ENCODE results near the gene AGTPBP1.

The AGTPBP1 gene

DNA sequence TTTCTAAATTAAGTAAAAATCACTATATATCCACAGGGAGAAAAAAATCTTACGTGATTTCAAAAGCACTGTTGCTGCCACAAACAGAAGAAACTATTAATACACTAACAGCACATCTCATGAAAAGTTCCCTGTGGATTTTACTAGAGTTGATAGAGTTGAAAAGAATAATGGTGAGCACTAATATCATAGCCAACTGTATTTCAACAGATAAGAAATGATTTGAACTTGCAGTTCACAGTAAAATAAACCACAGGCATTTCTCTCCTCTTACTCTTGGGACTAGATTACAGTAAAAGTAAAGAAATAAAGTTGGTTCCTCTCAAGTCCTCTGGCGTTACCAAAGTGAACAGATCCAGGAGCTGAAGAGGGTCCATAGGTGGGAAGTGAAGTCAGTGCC lies 27.9 kb downstream of the AGTPBP1 start:
- Mint-ChIP-seq H3K9me3 (peaks cover 7% of the 10 kb centered on the region), H3K36me3 (ENCODE audit: low read depth) (peaks cover 20% of the 10 kb centered on the region), H3K27me3 (ENCODE audit: low read depth) (no peaks in the 10 kb centered on the region), H3K4me1 (no peaks in the 10 kb centered on the region), H3K27ac (no peak overlapping the region), H3K4me3 (no peak overlapping the region)
- TF ChIP-seq, protein P1, sequence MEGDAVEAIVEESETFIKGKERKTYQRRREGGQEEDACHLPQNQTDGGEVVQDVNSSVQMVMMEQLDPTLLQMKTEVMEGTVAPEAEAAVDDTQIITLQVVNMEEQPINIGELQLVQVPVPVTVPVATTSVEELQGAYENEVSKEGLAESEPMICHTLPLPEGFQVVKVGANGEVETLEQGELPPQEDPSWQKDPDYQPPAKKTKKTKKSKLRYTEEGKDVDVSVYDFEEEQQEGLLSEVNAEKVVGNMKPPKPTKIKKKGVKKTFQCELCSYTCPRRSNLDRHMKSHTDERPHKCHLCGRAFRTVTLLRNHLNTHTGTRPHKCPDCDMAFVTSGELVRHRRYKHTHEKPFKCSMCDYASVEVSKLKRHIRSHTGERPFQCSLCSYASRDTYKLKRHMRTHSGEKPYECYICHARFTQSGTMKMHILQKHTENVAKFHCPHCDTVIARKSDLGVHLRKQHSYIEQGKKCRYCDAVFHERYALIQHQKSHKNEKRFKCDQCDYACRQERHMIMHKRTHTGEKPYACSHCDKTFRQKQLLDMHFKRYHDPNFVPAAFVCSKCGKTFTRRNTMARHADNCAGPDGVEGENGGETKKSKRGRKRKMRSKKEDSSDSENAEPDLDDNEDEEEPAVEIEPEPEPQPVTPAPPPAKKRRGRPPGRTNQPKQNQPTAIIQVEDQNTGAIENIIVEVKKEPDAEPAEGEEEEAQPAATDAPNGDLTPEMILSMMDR (IDR thresholded peaks at IDR 0.05; ENCODE audit: unreplicated experiment in 3 of 3): no peak

DNA sequence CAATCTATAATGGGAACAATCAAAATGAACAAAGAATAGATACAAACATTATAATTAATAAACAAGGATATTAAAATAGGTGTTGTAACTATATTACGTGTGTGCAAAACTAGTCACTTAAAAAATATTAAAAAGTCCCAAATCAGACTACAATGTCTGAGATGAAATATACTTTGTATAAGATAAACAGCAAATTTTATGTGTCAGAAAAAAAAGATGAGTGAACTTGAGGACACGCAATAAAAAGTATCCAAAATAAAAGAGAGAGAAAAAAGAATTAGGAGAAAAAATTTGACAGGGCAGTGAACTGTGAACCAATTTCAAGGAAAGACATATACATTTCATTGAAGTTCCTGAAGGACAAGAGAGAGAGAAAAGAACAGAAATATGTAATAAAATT lies 37.0 kb downstream of the AGTPBP1 start:
- peaks cover 58% of the 10 kb centered on the region for H3K36me3 Mint-ChIP-seq (ENCODE audit: low read depth)
- H3K4me3 Mint-ChIP-seq: no peak overlapping the region
- H3K4me1 Mint-ChIP-seq: no peaks in the 10 kb centered on the region
- TF ChIP-seq, protein P1 (IDR thresholded peaks at IDR 0.05; ENCODE audit: unreplicated experiment in 3 of 3): no peak
- H3K27me3 Mint-ChIP-seq (ENCODE audit: low read depth): no peaks in the 10 kb centered on the region
- no peak overlapping the region for H3K27ac Mint-ChIP-seq
- H3K9me3 Mint-ChIP-seq: peaks cover 26% of the 10 kb centered on the region

DNA sequence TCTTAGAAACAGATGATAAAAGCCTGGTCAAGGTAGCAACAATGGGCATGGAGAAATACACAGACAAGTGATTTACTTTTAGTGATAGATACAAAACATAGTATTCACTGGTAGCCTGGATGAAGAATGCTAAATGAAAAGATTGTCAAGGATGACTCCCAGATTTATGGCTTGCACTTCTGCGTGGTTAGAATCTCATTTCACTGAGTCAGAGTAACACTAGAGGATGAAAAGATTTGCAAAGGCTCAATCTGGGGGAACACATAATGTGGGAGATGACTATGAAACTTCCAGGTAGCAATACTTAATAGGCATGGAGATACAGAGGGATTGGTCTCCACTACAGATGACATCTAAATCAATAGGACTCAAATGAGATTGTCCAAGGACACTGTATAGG lies 38.4 kb downstream of the AGTPBP1 start:
- TF ChIP-seq, protein P1 (IDR thresholded peaks at IDR 0.05; ENCODE audit: unreplicated experiment in 3 of 3): no peak
- Mint-ChIP-seq H3K27ac (no peak overlapping the region), H3K4me1 (no peaks in the 10 kb centered on the region), H3K9me3 (peaks cover 19% of the 10 kb centered on the region), H3K36me3 (ENCODE audit: low read depth) (peaks cover 46% of the 10 kb centered on the region), H3K27me3 (ENCODE audit: low read depth) (no peaks in the 10 kb centered on the region), H3K4me3 (no peak overlapping the region)

DNA sequence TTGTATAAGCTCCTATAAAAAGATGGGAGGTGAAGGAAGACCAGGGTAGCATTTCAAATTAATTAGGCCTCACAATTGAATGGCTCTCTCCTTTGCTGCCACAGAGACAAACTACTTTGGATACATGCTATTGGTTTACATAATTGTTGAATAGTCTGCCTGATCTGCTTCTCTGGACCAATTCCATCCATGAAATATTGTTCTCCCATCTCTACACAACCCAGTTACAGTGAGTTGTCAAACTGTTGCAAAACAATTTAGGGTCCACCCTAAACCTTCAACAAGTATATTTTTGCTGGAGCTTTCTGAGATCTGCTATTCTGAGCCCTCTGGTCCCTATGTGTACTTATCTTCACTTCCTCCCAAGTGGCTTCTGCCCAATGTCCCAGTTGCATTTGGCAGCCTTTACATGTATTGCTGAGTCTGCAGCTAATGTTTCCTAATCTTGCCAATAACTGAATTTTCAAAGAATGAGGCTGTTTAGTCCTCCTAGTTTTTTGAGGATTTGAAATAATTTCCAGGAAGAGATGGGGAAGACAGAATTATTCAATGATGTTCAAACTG lies 38.9 kb downstream of the AGTPBP1 start:
- TF ChIP-seq, protein P1 (IDR thresholded peaks at IDR 0.05; ENCODE audit: unreplicated experiment in 3 of 3): no peak
- Mint-ChIP-seq H3K36me3 (ENCODE audit: low read depth) (peaks cover 41% of the 10 kb centered on the region), H3K27me3 (ENCODE audit: low read depth) (no peaks in the 10 kb centered on the region), H3K4me1 (no peaks in the 10 kb centered on the region), H3K4me3 (no peak overlapping the region), H3K27ac (no peak overlapping the region), H3K9me3 (peaks cover 16% of the 10 kb centered on the region)

DNA sequence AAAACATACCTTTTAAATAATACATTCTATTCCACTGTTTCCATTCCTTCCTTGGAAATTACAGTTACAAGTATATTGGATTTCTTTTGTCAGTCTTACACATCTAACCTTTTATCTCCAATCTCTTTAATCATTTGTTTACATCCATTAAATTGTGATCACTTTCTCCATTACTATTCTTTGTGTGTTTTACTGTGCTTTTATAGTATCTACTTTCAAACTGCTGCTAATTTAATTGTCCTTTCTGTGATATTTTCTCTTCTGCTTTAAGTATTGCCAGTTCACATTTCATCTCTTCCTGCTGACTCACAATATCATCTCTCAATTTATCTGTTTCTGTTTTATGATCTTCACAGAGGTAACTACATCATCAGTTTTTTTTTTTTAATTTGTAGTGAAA lies 39.6 kb downstream of the AGTPBP1 start:
- H3K27me3 Mint-ChIP-seq (ENCODE audit: low read depth): no peaks in the 10 kb centered on the region
- no peak overlapping the region for H3K4me3 Mint-ChIP-seq
- H3K9me3 Mint-ChIP-seq: peaks cover 12% of the 10 kb centered on the region
- peaks cover 36% of the 10 kb centered on the region for H3K36me3 Mint-ChIP-seq (ENCODE audit: low read depth)
- TF ChIP-seq, protein P1 (IDR thresholded peaks at IDR 0.05; ENCODE audit: unreplicated experiment in 3 of 3): no peak
- no peaks in the 10 kb centered on the region for H3K4me1 Mint-ChIP-seq
- no peak overlapping the region for H3K27ac Mint-ChIP-seq

DNA sequence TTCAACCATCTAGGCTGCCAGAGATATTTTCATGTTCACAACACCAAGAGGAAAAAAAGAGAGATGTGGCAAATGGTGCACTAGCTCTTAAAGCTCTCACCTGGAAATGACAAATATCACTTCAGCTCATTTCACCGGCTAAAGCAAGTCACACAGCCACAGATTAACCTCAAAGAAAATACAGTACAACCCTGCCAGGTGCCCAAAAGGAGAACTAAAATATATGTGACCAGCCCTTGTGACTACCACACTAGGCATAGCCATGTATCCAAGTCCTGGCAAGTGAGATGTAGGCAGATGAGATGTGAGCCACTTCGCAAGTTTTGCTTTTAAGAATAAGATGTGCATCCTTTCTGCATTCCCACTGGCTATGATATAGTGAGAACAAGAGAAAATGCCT lies 41.4 kb downstream of the AGTPBP1 start:
- peaks cover 25% of the 10 kb centered on the region for H3K36me3 Mint-ChIP-seq (ENCODE audit: low read depth)
- H3K4me1 Mint-ChIP-seq: no peaks in the 10 kb centered on the region
- TF ChIP-seq, protein P1 (IDR thresholded peaks at IDR 0.05; ENCODE audit: unreplicated experiment in 3 of 3): no peak
- no peaks in the 10 kb centered on the region for H3K27me3 Mint-ChIP-seq (ENCODE audit: low read depth)
- H3K4me3 Mint-ChIP-seq: no peak overlapping the region
- no peak overlapping the region for H3K27ac Mint-ChIP-seq
- H3K9me3 Mint-ChIP-seq: peaks cover 7% of the 10 kb centered on the region

All from nephron (organoid).